ENCODE data around the gene PSMB4.

Gene PSMB4

DNA sequence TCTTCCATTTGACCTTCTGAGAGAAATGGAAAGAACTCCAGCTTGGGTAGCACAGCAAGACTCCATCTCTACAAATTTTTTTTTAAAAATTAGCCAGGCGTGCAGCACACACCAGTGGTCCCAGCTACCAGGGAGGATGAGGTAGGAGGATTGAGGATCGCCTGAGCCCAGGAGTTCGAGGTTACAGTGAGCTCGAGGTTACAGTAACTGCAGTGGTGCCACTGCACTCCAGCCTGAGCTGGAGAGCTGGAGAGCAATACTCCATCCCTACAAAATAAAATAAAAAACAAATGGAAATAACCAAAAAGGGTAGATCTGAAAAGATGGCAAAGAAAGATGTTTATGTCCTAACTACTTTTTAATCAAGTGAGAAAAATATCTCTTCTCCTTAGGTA, 45.4 kb downstream of the PSMB4 start:
- DNase-seq: peak; percentile 42

DNA sequence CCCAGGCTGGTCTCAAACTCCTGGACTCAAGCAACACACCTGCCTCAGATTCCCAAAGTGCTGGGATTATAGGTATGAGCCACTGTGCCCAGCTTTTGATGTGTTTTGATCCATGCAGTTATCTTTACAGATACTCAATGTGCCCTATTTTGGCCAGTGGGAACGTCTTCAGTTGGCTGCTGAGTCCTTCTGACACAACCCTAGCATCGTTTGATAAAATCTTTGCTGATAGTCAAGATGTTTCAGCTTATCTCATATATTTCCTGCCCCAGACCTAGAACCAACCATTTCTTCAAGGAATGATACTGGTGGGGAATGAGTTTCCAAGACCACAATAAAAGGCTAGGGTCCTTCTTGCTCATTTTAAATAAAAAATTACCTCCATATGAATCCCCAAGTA, 48.3 kb downstream of the PSMB4 start:
- no peak for DNase-seq
